Measurements from ENCODE around the gene STK31. TPM values are rescaled to one million over a fixed set of nuclear protein-coding genes. Genes with fewer than 3 reads are reported as not detected.

The STK31 gene
- total RNA-seq: 2.2 TPM

- Histone ChIP-seq H3K27me3 (no peaks in the 10 kb centered on the region), H3K4me1 (no peaks in the 10 kb centered on the region), H3K4me3 (no peak within 1 kb of the TSS), H3K9me3 (no peaks in the 10 kb centered on the region), H3K36me3 (no peaks in the 10 kb centered on the region), H3K27ac (no peak within 1 kb of the TSS)
- no peak for DNase-seq (ENCODE audit: extremely low spot score in 2 of 2)
- intact Hi-C loops (cut with DNase I): loop anchor here (5.0 kb wide), 1 partner anchor 138 kb away; no protein-coding TSS in a partner anchor
- TF ChIP-seq POLR2AphosphoS5 (IDR thresholded peaks at IDR 0.05; ENCODE audit: insufficient read depth in 1 of 2, low read depth in 1 of 2) (no peak), POLR2A (IDR thresholded peaks at IDR 0.05) (no peak), CTCF (IDR thresholded peaks at IDR 0.05) (no peak)
These were observed at the start of gene STK31 for GRCh38 chr7:23710000-23710399. Gene STK31 (plus strand): TSS chr7:23710219. CDS start chr7:23710286, 67 bp downstream.

GRCh38 chr7:23661385-23661784 is 48.6 kb upstream of the STK31 start:
- intact Hi-C loops (cut with DNase I): no loop called here
- Histone ChIP-seq H3K4me1 (no peaks in the 10 kb centered on the region), H3K36me3 (no peaks in the 10 kb centered on the region), H3K9me3 (no peaks in the 10 kb centered on the region), H3K27me3 (no peaks in the 10 kb centered on the region), H3K27ac (no peak overlapping the region), H3K4me3 (no peak overlapping the region)
- no peak for DNase-seq (ENCODE audit: extremely low spot score in 2 of 2)
- TF ChIP-seq POLR2A (IDR thresholded peaks at IDR 0.05): no peak
- TF ChIP-seq CTCF (IDR thresholded peaks at IDR 0.05): no peak
- TF ChIP-seq POLR2AphosphoS5 (IDR thresholded peaks at IDR 0.05; ENCODE audit: insufficient read depth in 1 of 2, low read depth in 1 of 2): no peak

- no peaks in the 10 kb centered on the region for H3K9me3 ChIP-seq
These were observed 47.7 kb upstream of the STK31 start for GRCh38 chr7:23662124-23662983.

GRCh38 chr7:23662984-23663313 is 47.1 kb upstream of the STK31 start:
- Histone ChIP-seq H3K9me3 (no peaks in the 10 kb centered on the region), H3K4me1 (no peaks in the 10 kb centered on the region), H3K4me3 (no peak overlapping the region), H3K27me3 (no peaks in the 10 kb centered on the region), H3K36me3 (no peaks in the 10 kb centered on the region), H3K27ac (no peak overlapping the region)
- no peak for DNase-seq (ENCODE audit: extremely low spot score in 2 of 2)
- TF ChIP-seq POLR2AphosphoS5 (IDR thresholded peaks at IDR 0.05; ENCODE audit: insufficient read depth in 1 of 2, low read depth in 1 of 2) (no peak), CTCF (IDR thresholded peaks at IDR 0.05) (no peak), POLR2A (IDR thresholded peaks at IDR 0.05) (no peak)
- intact Hi-C loops (cut with DNase I): no loop called here

More at GRCh38 chr7:23662124-23662983, 47.7 kb upstream of the STK31 start:
- intact Hi-C loops (cut with DNase I): no loop called here
- peak in 1 of 2 donors; percentile 60 for DNase-seq (ENCODE audit: extremely low spot score in 2 of 2)
- Histone ChIP-seq H3K4me1 (no peaks in the 10 kb centered on the region), H3K27ac (no peak overlapping the region), H3K36me3 (no peaks in the 10 kb centered on the region), H3K27me3 (no peaks in the 10 kb centered on the region), H3K4me3 (no peak overlapping the region)
- TF ChIP-seq POLR2AphosphoS5 (IDR thresholded peaks at IDR 0.05; ENCODE audit: insufficient read depth in 1 of 2, low read depth in 1 of 2) (no peak), CTCF (IDR thresholded peaks at IDR 0.05) (no peak), POLR2A (IDR thresholded peaks at IDR 0.05) (no peak)

- TF ChIP-seq CTCF (IDR thresholded peaks at IDR 0.05) (no peak), POLR2AphosphoS5 (IDR thresholded peaks at IDR 0.05; ENCODE audit: insufficient read depth in 1 of 2, low read depth in 1 of 2) (no peak), POLR2A (IDR thresholded peaks at IDR 0.05) (no peak)
- H3K4me3 ChIP-seq: no peak overlapping the region
- H3K4me1 ChIP-seq: no peaks in the 10 kb centered on the region
- no peaks in the 10 kb centered on the region for H3K27me3 ChIP-seq
- H3K36me3 ChIP-seq: no peaks in the 10 kb centered on the region
- DNase-seq (ENCODE audit: extremely low spot score in 2 of 2): no peak
- intact Hi-C loops (cut with DNase I): no loop called here
- no peaks in the 10 kb centered on the region for H3K9me3 ChIP-seq
- no peak overlapping the region for H3K27ac ChIP-seq
These were observed 45.9 kb upstream of the STK31 start for GRCh38 chr7:23664122-23664521.
